K562 (cell line): ENCODE data around the gene KLK10. TPM values are rescaled to one million over a fixed set of nuclear protein-coding genes. Genes with fewer than 3 reads are reported as not detected.

Experiments
- ATAC-seq: fragments of 200-7000 bp; cut with Tn5 transposase; 3 replicates; pipeline ENCODE4 v1.9.1; 2020; ENCODE audit warnings: moderate library complexity
- BruUV-seq: library from RNA; stranded (reverse); fragments of 400-500 nt; replicated peaks from 2 replicates; lab custom pipeline; 2021; lab: Mats Ljungman, UMichigan
- CTCF ChIA-PET: fragments of 300-600 bp; formaldehyde crosslinking; extraction: SDS; loops from one replicate; lab custom pipeline; 2021; ENCODE audit warnings: low intra/inter-chr PET ratio; lab: Yijun Ruan, JAX
- POLR2A ChIA-PET: fragments of 300-600, 350-650 bp; sonication (Branson Sonifier 250); formaldehyde crosslinking; extraction: SDS; loops from one replicate; lab custom pipeline; 2021; ENCODE audit warnings: antibody characterized with exemption, inconsistent platforms; lab: Yijun Ruan, JAX
- DNase-seq, 4 experiments: peaks; one replicate each; pipeline versions ENCODE4 v3.0.0 to v3.0.0-alpha.2; 2011 to 2018; ENCODE audit warnings: low spot score in 3 of 4, mixed read lengths in 3 of 4; ENCODE audit errors: extremely low read depth in 1 of 4
- FAIRE-seq: peaks from 2 replicates; lab custom pipeline; 2011; peaks lifted over from hg19 to GRCh38; lab: Jason Lieb, UNC
- H2AFZ ChIP-seq: 2 replicates; pipeline ENCODE4 v1.6.0; 2011; ENCODE audit warnings: low read depth, low read length, control low read depth, inconsistent platforms
- H3K27ac ChIP-seq: fragments of 200-600 bp; 3 replicates; pipeline ENCODE4 v1.8.0; 2011; ENCODE audit warnings: low read depth, mild to moderate bottlenecking, control low read depth, inconsistent platforms, low read length, moderate library complexity, mixed read lengths; ENCODE audit errors: extremely low read depth
- H3K27me3 ChIP-seq, 2 experiments: fragments of 300-600 bp in 1 of 2; 2 replicates in 1 of 2; 3 replicates in 1 of 2; pipeline versions ENCODE4 v1.6.0 to v1.8.0; 2011; ENCODE audit warnings: inconsistent platforms in 2 of 2, low read length in 2 of 2, mild to moderate bottlenecking in 1 of 2, mixed read lengths in 1 of 2, moderate library complexity in 1 of 2; ENCODE audit not compliant: control insufficient read depth in 2 of 2, insufficient read depth in 2 of 2
- H3K36me3 ChIP-seq: fragments of 300-600 bp; 3 replicates; pipeline ENCODE4 v1.8.0; 2011; ENCODE audit warnings: mild to moderate bottlenecking, low read length, inconsistent platforms; ENCODE audit not compliant: control insufficient read depth, insufficient read depth
- H3K4me1 ChIP-seq, 2 experiments: fragments of 200-600 bp in 1 of 2; replicated peaks in 1 of 2; 2 replicates in 1 of 2; 3 replicates in 1 of 2; pipeline versions ENCODE4 v1.5.1 to v1.8.0; 2011; ENCODE audit warnings: inconsistent platforms in 2 of 2, low read length in 2 of 2, mild to moderate bottlenecking in 1 of 2, mixed read lengths in 1 of 2, moderate library complexity in 1 of 2; ENCODE audit not compliant: control insufficient read depth in 2 of 2, insufficient read depth in 2 of 2
- H3K4me2 ChIP-seq: 2 replicates; pipeline ENCODE4 v1.6.1; 2011; ENCODE audit warnings: low read length, control low read depth, inconsistent platforms, mixed read lengths; ENCODE audit not compliant: insufficient read depth
- H3K4me3 ChIP-seq: fragments of 200-600 bp; sonication (generic), shearing (Covaris generic); 2 replicates; pipeline ENCODE4 v1.5.1; 2016; ENCODE audit warnings: control low read depth, inconsistent platforms
- H3K79me2 ChIP-seq: fragments of 200-600 bp; 3 replicates; pipeline ENCODE4 v1.8.0; 2011; ENCODE audit warnings: low read length, inconsistent platforms; ENCODE audit not compliant: control insufficient read depth, insufficient read depth
- H3K9ac ChIP-seq, 2 experiments: 2 replicates each; pipeline versions ENCODE4 v1.6.0 to v1.6.1; 2011; ENCODE audit warnings: low read depth in 2 of 2, low read length in 2 of 2, control low read depth in 1 of 2, inconsistent platforms in 1 of 2, mild to moderate bottlenecking in 1 of 2, mixed read lengths in 1 of 2; ENCODE audit not compliant: insufficient read depth in 1 of 2
- H3K9me1 ChIP-seq: one replicate; pipeline ENCODE4 v1.6.0; 2011; ENCODE audit warnings: inconsistent platforms, mild to moderate bottlenecking, low read length, moderate library complexity; ENCODE audit not compliant: control insufficient read depth, insufficient read depth
- H3K9me3 ChIP-seq: replicated peaks from 2 replicates; pipeline ENCODE4 v1.5.1; 2011; ENCODE audit warnings: low read depth, low read length, inconsistent platforms; ENCODE audit not compliant: control insufficient read depth, insufficient read depth
- H4K20me1 ChIP-seq: replicated peaks from 2 replicates; pipeline ENCODE4 v1.6.1; 2011; ENCODE audit warnings: low read length, inconsistent platforms, mixed read lengths; ENCODE audit not compliant: control insufficient read depth, insufficient read depth
- ZNF717 ChIP-seq: fragments of 250-450 bp; sonication (Bioruptor Pico); IDR thresholded peaks from 2 replicates; pipeline ENCODE4 v1.5.0; 2021
- WGBS: fragments of 100-300 bp; shearing (Covaris generic); methylation state at CpG from one replicate; pipeline ENCODE4 v1.1.6; 2016; ENCODE audit warnings: low coverage, mixed read lengths; ENCODE audit not compliant: insufficient coverage; ENCODE audit errors: missing lambda C conversion rate; 5-methylcytosine and 5-hydroxymethylcytosine counted together
- in situ Hi-C: fragments of 300-500 bp; cut with MboI; formaldehyde crosslinking; loops from 4 replicates; pipeline ENCODE4 v1.15.0; 2018; ENCODE audit warnings: inconsistent platforms, mixed read lengths
- intact Hi-C: fragments of 100-400 bp; cut with micrococcal nuclease; formaldehyde crosslinking; loops from 2 replicates; pipeline ENCODE4 v1.14.2; 2022
- polyA plus RNA-seq, 8 experiments: library from polyadenylated mRNA; depleted of rRNA in 4 of 8; stranded (reverse) in 5 of 8; unstranded in 3 of 8; fragments of >200 nt; fragmentation: Nextera tagmentation in 2 of 8; fragmentation: Illumina TruSeq in 1 of 8; extraction: Ambion mirVana in 2 of 8; extraction: Trizol in 1 of 8; gene quantifications; 2 replicates each; pipeline versions ENCODE4 v1.2.1 to v1.2.3, GENCODE V29; 2011 to 2014; ENCODE audit warnings: inconsistent platforms in 1 of 8, missing spikeins in 1 of 8
- total RNA-seq, 7 experiments: library from RNA; depleted of rRNA in 6 of 7; stranded (reverse); fragments of >200 nt in 6 of 7; fragmentation: Illumina TruSeq in 2 of 7; extraction: Trizol in 2 of 7; gene quantifications; 2 replicates each; pipeline versions ENCODE4 v1.2.1 to v1.2.3, GENCODE V29; 2011 to 2021; ENCODE audit warnings: low replicate concordance in 1 of 7
- TF ChIP-seq, protein P1 (sequence below), 2 experiments: IDR thresholded peaks in 1 of 2; conservative IDR thresholded peaks in 1 of 2; 2 replicates each; pipeline ENCODE4 v1.6.1; 2016; ENCODE audit warnings: low read depth in 2 of 2, mild to moderate bottlenecking in 1 of 2, missing compliant biosample characterization in 1 of 2, missing genetic modification characterization in 1 of 2, moderate library complexity in 1 of 2
- TF ChIP-seq, protein P2 (sequence below): fragments of 200-600 bp; sonication (generic); IDR thresholded peaks from one replicate; pipeline ENCODE4 v1.6.1; 2012; ENCODE audit warnings: mild to moderate bottlenecking, low read depth, low read length, inconsistent platforms
- TF ChIP-seq, protein P3 (sequence below): fragments of 450-650 bp; formaldehyde crosslinking; IDR thresholded peaks from 2 replicates; pipeline ENCODE4 v1.4.0; 2020; ENCODE audit warnings: mild to moderate bottlenecking, moderate library complexity

The KLK10 gene
- total and polyA plus RNA-seq, 9 of the 15 experiments (the other 6 are each of a cell fraction or from before 2014, with no cell fraction given): 0.11 TPM; not detected in 8

GRCh38 chr19:50967929-50968715 lies 51.4 kb downstream of the KLK10 start:
- FAIRE-seq (no peak), DNase-seq (no peak), ATAC-seq (no peak)
- no peak overlapping the region for H3K9ac ChIP-seq
- H2AFZ ChIP-seq: no peak overlapping the region
- no peak overlapping the region for H3K4me3 ChIP-seq
- intact Hi-C loops: no loop called here
- no peak overlapping the region for H3K27ac ChIP-seq
- H3K4me2 ChIP-seq: no peak overlapping the region
- no peaks in the 10 kb centered on the region for H3K79me2 ChIP-seq
- no peaks in the 10 kb centered on the region for H3K9me3 ChIP-seq
- WGBS: 10% methylated on average over 19 of the region's 20 CpGs
- no peaks in the 10 kb centered on the region for H4K20me1 ChIP-seq
- POLR2A ChIA-PET: no interaction called here
- H3K4me1 ChIP-seq: peaks cover 0 to 10% of the 10 kb centered on the region in 2 experiments; a peak in 2 of 5 replicates
- CTCF ChIA-PET: no interaction called here
- H3K9me1 ChIP-seq: no peaks in the 10 kb centered on the region
- H3K36me3 ChIP-seq: no peaks in the 10 kb centered on the region
- in situ Hi-C loops: no loop called here
- no TSS peak for BruUV-seq
- H3K27me3 ChIP-seq: peaks cover 11 to 54% of the 10 kb centered on the region in 2 experiments; a peak in 4 of 5 replicates
- TF ChIP-seq ZNF717 (CRISPR knock-in tag): no peak
- TF ChIP-seq, protein P1, sequence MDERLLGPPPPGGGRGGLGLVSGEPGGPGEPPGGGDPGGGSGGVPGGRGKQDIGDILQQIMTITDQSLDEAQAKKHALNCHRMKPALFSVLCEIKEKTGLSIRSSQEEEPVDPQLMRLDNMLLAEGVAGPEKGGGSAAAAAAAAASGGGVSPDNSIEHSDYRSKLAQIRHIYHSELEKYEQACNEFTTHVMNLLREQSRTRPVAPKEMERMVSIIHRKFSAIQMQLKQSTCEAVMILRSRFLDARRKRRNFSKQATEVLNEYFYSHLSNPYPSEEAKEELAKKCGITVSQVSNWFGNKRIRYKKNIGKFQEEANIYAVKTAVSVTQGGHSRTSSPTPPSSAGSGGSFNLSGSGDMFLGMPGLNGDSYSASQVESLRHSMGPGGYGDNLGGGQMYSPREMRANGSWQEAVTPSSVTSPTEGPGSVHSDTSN (CRISPR knock-in tag; IDR thresholded peaks at IDR 0.05; ENCODE audit: low read depth): no peak
- TF ChIP-seq, protein P1 (tag; conservative IDR thresholded peaks at IDR 0.05; ENCODE audit: low read depth): no peak
- TF ChIP-seq, protein P2, sequence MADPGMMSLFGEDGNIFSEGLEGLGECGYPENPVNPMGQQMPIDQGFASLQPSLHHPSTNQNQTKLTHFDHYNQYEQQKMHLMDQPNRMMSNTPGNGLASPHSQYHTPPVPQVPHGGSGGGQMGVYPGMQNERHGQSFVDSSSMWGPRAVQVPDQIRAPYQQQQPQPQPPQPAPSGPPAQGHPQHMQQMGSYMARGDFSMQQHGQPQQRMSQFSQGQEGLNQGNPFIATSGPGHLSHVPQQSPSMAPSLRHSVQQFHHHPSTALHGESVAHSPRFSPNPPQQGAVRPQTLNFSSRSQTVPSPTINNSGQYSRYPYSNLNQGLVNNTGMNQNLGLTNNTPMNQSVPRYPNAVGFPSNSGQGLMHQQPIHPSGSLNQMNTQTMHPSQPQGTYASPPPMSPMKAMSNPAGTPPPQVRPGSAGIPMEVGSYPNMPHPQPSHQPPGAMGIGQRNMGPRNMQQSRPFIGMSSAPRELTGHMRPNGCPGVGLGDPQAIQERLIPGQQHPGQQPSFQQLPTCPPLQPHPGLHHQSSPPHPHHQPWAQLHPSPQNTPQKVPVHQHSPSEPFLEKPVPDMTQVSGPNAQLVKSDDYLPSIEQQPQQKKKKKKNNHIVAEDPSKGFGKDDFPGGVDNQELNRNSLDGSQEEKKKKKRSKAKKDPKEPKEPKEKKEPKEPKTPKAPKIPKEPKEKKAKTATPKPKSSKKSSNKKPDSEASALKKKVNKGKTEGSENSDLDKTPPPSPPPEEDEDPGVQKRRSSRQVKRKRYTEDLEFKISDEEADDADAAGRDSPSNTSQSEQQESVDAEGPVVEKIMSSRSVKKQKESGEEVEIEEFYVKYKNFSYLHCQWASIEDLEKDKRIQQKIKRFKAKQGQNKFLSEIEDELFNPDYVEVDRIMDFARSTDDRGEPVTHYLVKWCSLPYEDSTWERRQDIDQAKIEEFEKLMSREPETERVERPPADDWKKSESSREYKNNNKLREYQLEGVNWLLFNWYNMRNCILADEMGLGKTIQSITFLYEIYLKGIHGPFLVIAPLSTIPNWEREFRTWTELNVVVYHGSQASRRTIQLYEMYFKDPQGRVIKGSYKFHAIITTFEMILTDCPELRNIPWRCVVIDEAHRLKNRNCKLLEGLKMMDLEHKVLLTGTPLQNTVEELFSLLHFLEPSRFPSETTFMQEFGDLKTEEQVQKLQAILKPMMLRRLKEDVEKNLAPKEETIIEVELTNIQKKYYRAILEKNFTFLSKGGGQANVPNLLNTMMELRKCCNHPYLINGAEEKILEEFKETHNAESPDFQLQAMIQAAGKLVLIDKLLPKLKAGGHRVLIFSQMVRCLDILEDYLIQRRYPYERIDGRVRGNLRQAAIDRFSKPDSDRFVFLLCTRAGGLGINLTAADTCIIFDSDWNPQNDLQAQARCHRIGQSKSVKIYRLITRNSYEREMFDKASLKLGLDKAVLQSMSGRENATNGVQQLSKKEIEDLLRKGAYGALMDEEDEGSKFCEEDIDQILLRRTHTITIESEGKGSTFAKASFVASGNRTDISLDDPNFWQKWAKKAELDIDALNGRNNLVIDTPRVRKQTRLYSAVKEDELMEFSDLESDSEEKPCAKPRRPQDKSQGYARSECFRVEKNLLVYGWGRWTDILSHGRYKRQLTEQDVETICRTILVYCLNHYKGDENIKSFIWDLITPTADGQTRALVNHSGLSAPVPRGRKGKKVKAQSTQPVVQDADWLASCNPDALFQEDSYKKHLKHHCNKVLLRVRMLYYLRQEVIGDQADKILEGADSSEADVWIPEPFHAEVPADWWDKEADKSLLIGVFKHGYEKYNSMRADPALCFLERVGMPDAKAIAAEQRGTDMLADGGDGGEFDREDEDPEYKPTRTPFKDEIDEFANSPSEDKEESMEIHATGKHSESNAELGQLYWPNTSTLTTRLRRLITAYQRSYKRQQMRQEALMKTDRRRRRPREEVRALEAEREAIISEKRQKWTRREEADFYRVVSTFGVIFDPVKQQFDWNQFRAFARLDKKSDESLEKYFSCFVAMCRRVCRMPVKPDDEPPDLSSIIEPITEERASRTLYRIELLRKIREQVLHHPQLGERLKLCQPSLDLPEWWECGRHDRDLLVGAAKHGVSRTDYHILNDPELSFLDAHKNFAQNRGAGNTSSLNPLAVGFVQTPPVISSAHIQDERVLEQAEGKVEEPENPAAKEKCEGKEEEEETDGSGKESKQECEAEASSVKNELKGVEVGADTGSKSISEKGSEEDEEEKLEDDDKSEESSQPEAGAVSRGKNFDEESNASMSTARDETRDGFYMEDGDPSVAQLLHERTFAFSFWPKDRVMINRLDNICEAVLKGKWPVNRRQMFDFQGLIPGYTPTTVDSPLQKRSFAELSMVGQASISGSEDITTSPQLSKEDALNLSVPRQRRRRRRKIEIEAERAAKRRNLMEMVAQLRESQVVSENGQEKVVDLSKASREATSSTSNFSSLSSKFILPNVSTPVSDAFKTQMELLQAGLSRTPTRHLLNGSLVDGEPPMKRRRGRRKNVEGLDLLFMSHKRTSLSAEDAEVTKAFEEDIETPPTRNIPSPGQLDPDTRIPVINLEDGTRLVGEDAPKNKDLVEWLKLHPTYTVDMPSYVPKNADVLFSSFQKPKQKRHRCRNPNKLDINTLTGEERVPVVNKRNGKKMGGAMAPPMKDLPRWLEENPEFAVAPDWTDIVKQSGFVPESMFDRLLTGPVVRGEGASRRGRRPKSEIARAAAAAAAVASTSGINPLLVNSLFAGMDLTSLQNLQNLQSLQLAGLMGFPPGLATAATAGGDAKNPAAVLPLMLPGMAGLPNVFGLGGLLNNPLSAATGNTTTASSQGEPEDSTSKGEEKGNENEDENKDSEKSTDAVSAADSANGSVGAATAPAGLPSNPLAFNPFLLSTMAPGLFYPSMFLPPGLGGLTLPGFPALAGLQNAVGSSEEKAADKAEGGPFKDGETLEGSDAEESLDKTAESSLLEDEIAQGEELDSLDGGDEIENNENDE: no peak
- TF ChIP-seq, protein P3, sequence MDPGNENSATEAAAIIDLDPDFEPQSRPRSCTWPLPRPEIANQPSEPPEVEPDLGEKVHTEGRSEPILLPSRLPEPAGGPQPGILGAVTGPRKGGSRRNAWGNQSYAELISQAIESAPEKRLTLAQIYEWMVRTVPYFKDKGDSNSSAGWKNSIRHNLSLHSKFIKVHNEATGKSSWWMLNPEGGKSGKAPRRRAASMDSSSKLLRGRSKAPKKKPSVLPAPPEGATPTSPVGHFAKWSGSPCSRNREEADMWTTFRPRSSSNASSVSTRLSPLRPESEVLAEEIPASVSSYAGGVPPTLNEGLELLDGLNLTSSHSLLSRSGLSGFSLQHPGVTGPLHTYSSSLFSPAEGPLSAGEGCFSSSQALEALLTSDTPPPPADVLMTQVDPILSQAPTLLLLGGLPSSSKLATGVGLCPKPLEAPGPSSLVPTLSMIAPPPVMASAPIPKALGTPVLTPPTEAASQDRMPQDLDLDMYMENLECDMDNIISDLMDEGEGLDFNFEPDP (CRISPR knock-in tag): no peak
